CD4-positive, alpha-beta T cell treated with Interferon alpha-2 for 1 hour (primary cell): ENCODE data around the gene TNFRSF1B.

Experiments
- DNase-seq, 2 donors: peaks; one replicate each; pipeline ENCODE4 v3.0.0-alpha.2; 2020 to 2022

The TNFRSF1B gene

DNA sequence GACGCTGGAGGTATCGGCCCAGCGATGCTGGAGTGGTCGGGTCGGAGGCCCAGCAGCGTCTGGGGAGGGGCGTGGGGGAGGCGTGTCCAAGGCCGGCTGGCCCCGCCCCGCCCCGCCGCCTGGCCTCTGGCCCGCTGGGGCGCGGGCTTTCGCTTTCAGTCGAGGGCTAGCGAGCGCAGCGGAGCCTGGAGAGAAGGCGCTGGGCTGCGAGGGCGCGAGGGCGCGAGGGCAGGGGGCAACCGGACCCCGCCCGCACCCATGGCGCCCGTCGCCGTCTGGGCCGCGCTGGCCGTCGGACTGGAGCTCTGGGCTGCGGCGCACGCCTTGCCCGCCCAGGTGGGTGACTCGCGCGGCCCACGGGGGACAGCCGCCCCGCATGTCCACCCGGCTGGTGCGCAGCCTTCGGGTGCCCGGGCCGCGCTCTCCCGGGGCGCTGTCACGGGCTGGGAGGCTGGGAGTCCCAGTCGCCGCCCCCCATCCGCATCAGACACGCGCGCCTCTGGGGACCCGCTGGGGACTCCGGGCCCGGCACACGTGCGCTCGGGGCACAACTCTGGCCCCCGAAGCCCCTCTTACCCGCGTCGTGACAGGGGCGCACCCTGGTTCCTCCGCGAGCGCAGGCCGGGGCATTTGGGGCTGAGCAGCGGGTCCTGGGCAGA lies at the start of gene TNFRSF1B:
TNFRSF1B (plus strand) TSS at position 158 of the 659 bp plus-strand sequence; CDS start at position 259, 101 bp downstream.
- DNase-seq, result peak; percentile 75 to 81

DNA sequence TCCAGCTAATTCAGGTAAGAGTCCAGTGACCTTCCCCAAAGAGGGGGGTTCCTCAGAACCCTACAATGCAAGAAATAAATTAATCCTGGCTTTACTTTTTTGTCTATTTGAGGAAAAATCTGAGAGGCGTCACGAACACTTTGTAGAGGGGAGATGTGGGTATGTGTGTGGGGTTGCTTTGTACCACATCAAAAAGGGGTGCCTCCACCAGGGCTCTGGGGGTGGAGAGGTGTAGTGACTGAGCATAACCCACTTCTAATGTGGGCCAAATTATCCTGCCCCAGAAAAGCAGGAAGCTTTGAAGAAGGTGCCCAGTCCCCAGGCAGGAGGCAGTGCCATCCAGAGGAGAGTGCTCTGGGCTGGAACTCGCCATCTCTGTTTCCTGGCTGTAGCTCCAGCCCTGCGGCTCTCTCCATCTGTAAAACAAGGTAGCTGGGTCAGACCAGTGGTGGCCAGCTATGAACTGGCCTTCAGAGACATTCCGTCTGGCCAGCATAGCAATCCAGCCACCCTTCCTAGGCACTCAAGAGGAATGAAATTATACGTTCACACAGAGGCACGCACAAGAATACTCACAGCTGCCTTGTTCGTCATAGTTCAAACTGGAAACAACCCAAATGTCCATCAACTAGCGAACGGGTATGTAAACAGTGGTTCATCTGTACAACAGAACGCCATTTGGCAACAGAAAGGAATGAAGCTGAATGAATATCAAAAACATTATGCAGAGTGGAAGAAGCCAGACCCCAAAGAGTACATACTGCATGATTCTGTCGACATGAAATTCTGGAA lies 45.4 kb upstream of the TNFRSF1B start:
- DNase-seq, result peak in 1 of 2 donors; percentile 32

GRCh38 chr1:12123172-12123571 lies 43.6 kb upstream of the TNFRSF1B start:
- no peak for DNase-seq

GRCh38 chr1:12124693-12125421 lies 41.9 kb upstream of the TNFRSF1B start:
- DNase-seq, result peak; percentile 75 to 84

DNA sequence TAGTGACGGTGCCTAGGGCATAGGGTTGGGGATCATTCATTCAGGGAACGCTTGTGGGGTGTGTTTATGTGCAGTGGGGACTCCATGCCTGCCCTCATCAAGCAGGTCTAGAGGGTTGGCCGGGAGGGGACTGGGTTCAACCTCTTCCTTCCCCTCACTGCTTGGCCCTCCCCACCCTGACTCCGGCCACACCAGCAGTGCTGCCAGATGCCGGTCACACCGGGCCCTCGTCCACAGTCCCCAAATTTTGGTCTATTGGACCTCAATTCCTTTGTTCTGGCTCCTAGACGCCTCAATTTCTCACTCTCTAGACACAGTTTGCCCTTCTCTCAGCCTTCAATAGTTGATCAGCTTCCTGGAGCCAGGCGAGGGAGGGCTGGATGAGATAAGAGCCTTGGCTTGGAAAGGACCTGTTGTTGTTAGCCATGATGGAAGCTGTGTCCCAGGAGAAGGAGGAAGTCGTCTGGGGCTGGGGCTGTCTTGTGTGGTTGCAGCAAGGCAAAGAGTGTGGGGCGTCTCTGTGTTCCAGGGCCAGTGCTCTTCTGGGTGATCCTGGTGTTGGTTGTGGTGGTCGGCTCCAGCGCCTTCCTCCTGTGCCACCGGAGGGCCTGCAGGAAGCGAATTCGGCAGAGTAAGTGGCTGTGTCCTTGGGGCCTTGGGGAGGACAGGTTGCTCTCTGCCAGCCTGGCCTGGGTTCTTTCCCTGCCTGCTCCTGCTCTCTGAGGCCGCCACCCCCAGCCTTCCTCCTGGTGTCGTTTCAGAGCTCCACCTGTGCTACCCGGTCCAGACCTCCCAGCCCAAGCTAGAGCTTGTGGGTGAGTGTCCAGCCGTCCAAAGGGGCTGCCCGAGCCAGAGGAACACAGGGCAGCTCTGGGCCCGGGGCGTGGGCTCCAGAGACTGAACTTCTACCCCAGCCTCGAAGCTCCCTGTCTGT lies 41.1 kb upstream of the TNFRSF1B start:
- no peak for DNase-seq

- no peak for DNase-seq
Measured at GRCh38 chr1:12126781-12127180, 40.0 kb upstream of the TNFRSF1B start.

GRCh38 chr1:12127206-12127810 lies 39.5 kb upstream of the TNFRSF1B start:
- DNase-seq, result no peak

DNA sequence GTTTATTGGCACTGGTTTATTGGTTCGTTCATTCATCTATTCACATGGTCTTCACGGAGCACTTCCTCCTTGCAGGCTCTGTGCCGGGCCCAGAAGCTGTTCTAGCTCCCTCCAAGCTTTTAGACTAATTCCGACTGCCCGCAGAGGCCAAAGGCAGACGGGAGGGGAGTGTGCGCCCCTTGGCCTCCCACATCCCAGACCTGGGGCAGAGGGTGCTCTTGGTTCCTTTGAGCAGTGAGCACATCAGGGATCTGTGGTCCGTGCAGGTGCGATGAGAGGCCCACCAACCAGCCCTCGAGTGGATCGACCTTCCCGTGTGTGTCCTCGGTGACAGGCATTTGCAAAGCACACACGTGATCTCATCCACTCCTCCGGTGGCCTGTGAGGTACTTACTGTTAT lies 38.7 kb upstream of the TNFRSF1B start:
- no peak for DNase-seq

DNA sequence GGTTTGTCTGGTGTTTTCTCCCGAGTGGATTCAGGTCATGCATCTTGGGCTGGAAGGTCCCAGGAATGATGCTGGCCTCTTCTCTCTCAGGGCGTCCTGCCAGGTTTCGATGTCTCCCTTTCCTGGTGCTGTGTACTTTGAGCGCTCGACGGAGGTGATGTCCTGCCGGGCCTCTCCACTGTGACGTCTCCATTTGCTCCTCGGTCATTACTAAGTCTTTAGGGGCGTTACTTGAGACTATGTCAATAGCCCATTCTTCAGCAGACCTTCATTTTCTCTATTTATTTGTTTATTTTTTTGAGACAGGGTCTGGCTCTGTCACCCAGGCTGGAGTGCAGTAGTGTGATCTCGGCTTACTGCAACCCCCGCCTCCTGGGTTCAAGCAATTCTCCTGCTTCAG lies 37.2 kb upstream of the TNFRSF1B start:
- no peak for DNase-seq

- no peak for DNase-seq
Measured at GRCh38 chr1:12130466-12131130, 36.2 kb upstream of the TNFRSF1B start.

- DNase-seq, result no peak
Measured at GRCh38 chr1:12132078-12132477, 34.7 kb upstream of the TNFRSF1B start.

DNA sequence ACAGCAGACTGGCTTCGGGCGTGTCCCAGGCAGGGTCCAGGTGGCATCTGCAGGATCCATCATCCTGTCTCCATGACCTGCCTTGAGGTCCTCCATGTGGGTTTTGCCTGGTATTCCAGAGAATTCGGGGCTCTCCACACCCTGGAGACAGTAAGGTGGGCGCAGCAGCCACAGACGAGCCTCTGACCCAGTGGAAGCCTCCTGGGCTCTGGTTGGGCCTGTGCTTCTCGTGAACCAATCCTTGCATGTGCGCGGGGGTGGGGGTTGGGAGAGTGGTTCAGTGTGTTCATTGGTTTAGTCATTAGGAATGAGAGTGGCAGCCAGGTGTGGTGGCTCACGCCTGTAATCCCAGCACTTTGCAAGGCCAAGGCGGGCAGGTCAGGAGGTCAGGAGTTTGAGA lies 32.1 kb upstream of the TNFRSF1B start:
- DNase-seq, result no peak

DNA sequence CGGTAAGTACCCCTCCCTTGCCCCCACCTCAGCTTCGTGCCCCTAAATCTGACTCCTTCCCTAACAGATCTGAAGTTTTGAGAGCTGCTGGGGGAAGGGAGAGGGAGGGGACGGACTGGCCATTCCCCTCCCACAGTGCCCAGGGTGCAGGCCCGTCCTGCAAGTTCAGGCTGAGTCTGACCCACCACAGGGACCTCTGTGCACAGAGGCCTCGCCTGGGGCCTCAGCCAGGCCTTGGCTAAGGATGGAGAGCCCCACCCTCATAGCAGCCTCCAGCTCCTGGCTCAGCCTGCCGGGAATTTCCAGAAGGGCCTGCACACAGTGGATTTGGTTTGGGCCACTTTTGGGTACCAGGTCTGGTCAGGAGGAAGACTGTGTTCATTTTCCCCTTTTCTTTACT lies 31.2 kb upstream of the TNFRSF1B start:
- DNase-seq, result no peak

- no peak for DNase-seq
Measured at GRCh38 chr1:12136916-12137610, 29.7 kb upstream of the TNFRSF1B start.

GRCh38 chr1:12138196-12139168 lies 28.3 kb upstream of the TNFRSF1B start:
- no peak for DNase-seq

DNA sequence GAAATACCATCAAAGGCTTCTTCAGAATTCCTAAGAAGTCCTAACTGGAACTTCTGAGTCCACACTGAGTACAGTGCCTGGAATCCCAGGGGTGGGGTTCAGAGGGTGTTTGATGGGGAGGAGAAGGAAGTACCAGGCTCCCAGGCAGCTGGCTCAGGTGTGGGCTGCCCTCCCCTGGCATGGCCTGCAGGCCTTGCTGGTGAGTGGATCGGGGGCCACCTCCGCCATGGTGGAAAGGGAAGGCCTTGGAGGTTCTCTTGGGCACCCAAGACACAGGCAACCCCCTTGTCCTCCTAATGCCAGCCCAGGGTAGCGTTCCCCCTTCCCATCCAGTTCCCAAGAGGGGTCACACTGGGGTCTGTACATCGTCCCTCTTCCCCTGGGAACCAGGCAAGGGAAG lies 26.8 kb upstream of the TNFRSF1B start:
- DNase-seq, result no peak

- no peak for DNase-seq
Measured at GRCh38 chr1:12140515-12141162, 26.2 kb upstream of the TNFRSF1B start.

- DNase-seq, result no peak
Measured at GRCh38 chr1:12141163-12141850, 25.5 kb upstream of the TNFRSF1B start.
